DND-41 (cell line): ENCODE data around the gene DTL.

Experiments used
- CTCF ChIP-seq: IDR thresholded peaks from 2 replicates; pipeline ENCODE4 v1.5.1; 2012; ENCODE audit warnings: borderline replicate concordance, low read length, moderate library complexity, mild to moderate bottlenecking; ENCODE audit not compliant: poor library complexity, severe bottlenecking; ENCODE audit errors: extremely low read depth
- EZH2 ChIP-seq: IDR thresholded peaks from 3 replicates; pipeline ENCODE4 v1.6.1; 2012; ENCODE audit warnings: borderline replicate concordance, low read depth, mild to moderate bottlenecking, moderate library complexity, low read length, inconsistent platforms; ENCODE audit not compliant: severe bottlenecking

GRCh38 chr1:212097360-212097759, 61.8 kb downstream of the DTL start:
- TF ChIP-seq CTCF (no peak), EZH2 (no peak)
